T-helper 1 cell (primary cell): ENCODE measurements around the gene ZC2HC1B.
"Not testable (repeated sequence)": the region's sequence is repeated elsewhere in the genome, so short reads cannot be mapped to it uniquely, and the experiment has no call there.

Experiments
- DNase-seq, 5 donors: peaks; one replicate each; pipeline ENCODE4 v3.0.0-alpha.2; 2012 to 2020
- total RNA-seq, 4 donors: gene quantifications; one replicate each; lab custom pipeline; 2026; lab: John Stamatoyannopoulos, UW

ZC2HC1B gene
- 0 reads per million in 4 donors for total RNA-seq

GRCh38 chr6:143864234-143864633, at the start of gene ZC2HC1B:
Gene ZC2HC1B (plus strand): TSS chr6:143864474. CDS start chr6:143864540, 66 bp downstream.
- no peak for DNase-seq

- DNase-seq, result no peak
Measured at GRCh38 chr6:143817621-143818020, 46.7 kb upstream of the ZC2HC1B start.

GRCh38 chr6:143821359-143821758, 42.9 kb upstream of the ZC2HC1B start:
- DNase-seq, result no peak

GRCh38 chr6:143822584-143823024, 41.7 kb upstream of the ZC2HC1B start:
- no peak for DNase-seq

GRCh38 chr6:143823548-143823947, 40.7 kb upstream of the ZC2HC1B start:
- no peak for DNase-seq

GRCh38 chr6:143828572-143828971, 35.7 kb upstream of the ZC2HC1B start:
- no peak for DNase-seq

- DNase-seq, result no peak
Measured at GRCh38 chr6:143836150-143836549, 28.1 kb upstream of the ZC2HC1B start.

GRCh38 chr6:143838395-143838794, 25.9 kb upstream of the ZC2HC1B start:
- no peak for DNase-seq

GRCh38 chr6:143839196-143839595, 25.1 kb upstream of the ZC2HC1B start:
- no peak for DNase-seq

GRCh38 chr6:143840595-143841265, 23.5 kb upstream of the ZC2HC1B start:
- DNase-seq, result no peak

GRCh38 chr6:143842461-143842901, 21.8 kb upstream of the ZC2HC1B start:
- DNase-seq, result no peak

GRCh38 chr6:143842902-143843676, 21.2 kb upstream of the ZC2HC1B start, which contains the start of gene LTV1:
Gene LTV1 (plus strand): TSS chr6:143843338. CDS start chr6:143843478, 140 bp downstream.
- peak; percentile 83 to 94 (median 88) for DNase-seq

GRCh38 chr6:143843677-143843999, 20.6 kb upstream of the ZC2HC1B start:
- no peak for DNase-seq

- DNase-seq, result peak in 1 of 5 donors; percentile 7
Measured at GRCh38 chr6:143844006-143844405, 20.3 kb upstream of the ZC2HC1B start.

- no peak for DNase-seq
Measured at GRCh38 chr6:143845033-143845432, 19.2 kb upstream of the ZC2HC1B start.

- not testable (repeated sequence) for DNase-seq
Measured at GRCh38 chr6:143851706-143852105, 12.6 kb upstream of the ZC2HC1B start.

- not testable (repeated sequence) for DNase-seq
Measured at GRCh38 chr6:143855057-143855456, 9.2 kb upstream of the ZC2HC1B start.

- DNase-seq, result not testable (repeated sequence)
Measured at GRCh38 chr6:143856762-143857161, 7.5 kb upstream of the ZC2HC1B start.

- no peak for DNase-seq
Measured at GRCh38 chr6:143857651-143858050, 6.6 kb upstream of the ZC2HC1B start.

- no peak for DNase-seq
Measured at GRCh38 chr6:143859891-143860660, 4.2 kb upstream of the ZC2HC1B start.

GRCh38 chr6:143863771-143864170, 503 bp upstream of the ZC2HC1B start:
- no peak for DNase-seq

GRCh38 chr6:143867236-143867635, 3.0 kb downstream of the ZC2HC1B start:
- DNase-seq, result no peak

GRCh38 chr6:143868808-143869207, 4.5 kb downstream of the ZC2HC1B start:
- DNase-seq, result not testable (repeated sequence)
